Femur (tissue), 1 donor: ENCODE data around the gene PROK1.

ENCODE experiments used
- DNase-seq: peaks from one replicate; pipeline ENCODE4 v3.0.0-alpha.2; 2017

PROK1 gene

GRCh38 chr1:110466646-110467280 lies 15.8 kb downstream of the PROK1 start:
- no peak for DNase-seq

- no peak for DNase-seq
These were observed 20.2 kb downstream of the PROK1 start for GRCh38 chr1:110471131-110471530.

- no peak for DNase-seq
These were observed 21.6 kb downstream of the PROK1 start for GRCh38 chr1:110472546-110472945.

- no peak for DNase-seq
These were observed 23.5 kb downstream of the PROK1 start for GRCh38 chr1:110474444-110474843.

- DNase-seq: no peak
These were observed 24.5 kb downstream of the PROK1 start for GRCh38 chr1:110475362-110476027.

GRCh38 chr1:110476028-110476765 lies 25.2 kb downstream of the PROK1 start:
- no peak for DNase-seq

- DNase-seq: no peak
These were observed 26.1 kb downstream of the PROK1 start for GRCh38 chr1:110477041-110477440.

GRCh38 chr1:110477445-110477957 lies 26.6 kb downstream of the PROK1 start:
- no peak for DNase-seq

- DNase-seq: no peak
These were observed 27.2 kb downstream of the PROK1 start for GRCh38 chr1:110477967-110478640.

GRCh38 chr1:110478886-110479285 lies 27.9 kb downstream of the PROK1 start:
- no peak for DNase-seq

- DNase-seq: no peak
These were observed 29.6 kb downstream of the PROK1 start for GRCh38 chr1:110480356-110481096.

- DNase-seq: no peak
These were observed 31.1 kb downstream of the PROK1 start for GRCh38 chr1:110481968-110482623.

- DNase-seq: no peak
These were observed 31.8 kb downstream of the PROK1 start for GRCh38 chr1:110482662-110483307.

GRCh38 chr1:110483308-110483685 lies 32.3 kb downstream of the PROK1 start:
- DNase-seq: no peak

- DNase-seq: no peak
These were observed 33.9 kb downstream of the PROK1 start for GRCh38 chr1:110484801-110485200.

- DNase-seq: no peak
These were observed 34.8 kb downstream of the PROK1 start for GRCh38 chr1:110485725-110486124.

- no peak for DNase-seq
These were observed 36.8 kb downstream of the PROK1 start for GRCh38 chr1:110487726-110488125.

GRCh38 chr1:110488161-110488560 lies 37.2 kb downstream of the PROK1 start:
- DNase-seq: no peak

GRCh38 chr1:110488867-110489266 lies 37.9 kb downstream of the PROK1 start:
- no peak for DNase-seq

GRCh38 chr1:110489406-110489805 lies 38.5 kb downstream of the PROK1 start:
- DNase-seq: no peak

- no peak for DNase-seq
These were observed 39.1 kb downstream of the PROK1 start for GRCh38 chr1:110489973-110490542.
